ENCODE results near the gene IDH1.

Gene IDH1

GRCh38 chr2:208256849-208257813, 2.3 kb upstream of the IDH1 start:
- peak in 6 of 58 donors; percentile 6 to 29 (median 8) for DNase-seq

- DNase-seq: no peak
Observed at GRCh38 chr2:208256192-208256782, 1.4 kb upstream of the IDH1 start.

GRCh38 chr2:208255557-208256106, 761 bp upstream of the IDH1 start:
- DNase-seq: no peak

GRCh38 chr2:208254118-208254870, 577 bp downstream of the IDH1 start:
- peak; percentile 6 to 90 (median 76) for DNase-seq

- no peak for DNase-seq
Observed at GRCh38 chr2:208253600-208254117, 1.2 kb downstream of the IDH1 start.

GRCh38 chr2:208252716-208253492, 2.0 kb downstream of the IDH1 start:
- no peak for DNase-seq

- no peak for DNase-seq
Observed at GRCh38 chr2:208251098-208251497, 3.8 kb downstream of the IDH1 start.

GRCh38 chr2:208250388-208250787, 4.5 kb downstream of the IDH1 start:
- no peak for DNase-seq

- no peak for DNase-seq
Observed at GRCh38 chr2:208249296-208249695, 5.6 kb downstream of the IDH1 start.

GRCh38 chr2:208248601-208249000, 6.3 kb downstream of the IDH1 start:
- DNase-seq: no peak

- DNase-seq: no peak
Observed at GRCh38 chr2:208245746-208246145, 9.1 kb downstream of the IDH1 start.

GRCh38 chr2:208244422-208244821, 10.4 kb downstream of the IDH1 start:
- DNase-seq: no peak

- DNase-seq: no peak
Observed at GRCh38 chr2:208240619-208241209, 14.2 kb downstream of the IDH1 start.

GRCh38 chr2:208239770-208240493, 14.9 kb downstream of the IDH1 start:
- DNase-seq: no peak

- DNase-seq: no peak
Observed at GRCh38 chr2:208235860-208236259, 19.0 kb downstream of the IDH1 start.

- DNase-seq: no peak
Observed at GRCh38 chr2:208234786-208235185, 20.1 kb downstream of the IDH1 start.

GRCh38 chr2:208228476-208228875, 26.4 kb downstream of the IDH1 start:
- no peak for DNase-seq

- no peak for DNase-seq
Observed at GRCh38 chr2:208227581-208228232, 27.2 kb downstream of the IDH1 start.

- DNase-seq: no peak
Observed at GRCh38 chr2:208224802-208225201, 30.1 kb downstream of the IDH1 start.
